H1 (cell line): Measurements from ENCODE around the gene ARHGEF7. TPM values are rescaled to one million over a fixed set of nuclear protein-coding genes. Genes with fewer than 3 reads are reported as not detected.

Experiments
- CTCF ChIA-PET: fragments of 300-600 bp; sonication (Branson Sonifier 250); formaldehyde crosslinking; loops from one replicate; lab custom pipeline; 2021; ENCODE audit not compliant: partially characterized antibody; lab: Charles Lee
- POLR2A ChIA-PET: fragments of 300-600 bp; sonication (Branson Sonifier 250); formaldehyde crosslinking; loops from one replicate; lab custom pipeline; 2021; ENCODE audit warnings: inconsistent platforms; ENCODE audit not compliant: partially characterized antibody; lab: Charles Lee
- DNase-seq, 2 experiments: peaks; one replicate each; pipeline versions ENCODE4 v3.0.0 to v3.0.0-alpha.2; 2010 to 2022; ENCODE audit warnings: low spot score in 2 of 2, low read depth in 1 of 2, mixed read lengths in 1 of 2
- FAIRE-seq: peaks from 2 replicates; lab custom pipeline; 2011; peaks lifted over from hg19 to GRCh38; lab: Jason Lieb, UNC
- H2AFZ ChIP-seq: 2 replicates; pipeline ENCODE4 v1.8.1; 2012; ENCODE audit warnings: low read length, inconsistent platforms
- H2AK5ac ChIP-seq: 2 replicates; pipeline ENCODE4 v1.6.1; 2013; ENCODE audit warnings: low read depth, low read length
- H2BK120ac ChIP-seq: replicated peaks from 2 replicates; pipeline ENCODE3; 2013; ENCODE audit warnings: low read depth, low read length, inconsistent platforms
- H2BK12ac ChIP-seq: 2 replicates; pipeline ENCODE4 v1.6.1; 2013; ENCODE audit warnings: low read depth, low read length
- H2BK15ac ChIP-seq: 2 replicates; pipeline ENCODE4 v1.6.1; 2013; ENCODE audit warnings: low read length
- H2BK20ac ChIP-seq: 2 replicates; pipeline ENCODE4 v1.6.1; 2013; ENCODE audit warnings: low read length
- H2BK5ac ChIP-seq: 2 replicates; pipeline ENCODE4 v1.6.1; 2013; ENCODE audit warnings: low read depth, low read length
- H3K14ac ChIP-seq: 2 replicates; pipeline ENCODE4 v1.6.1; 2013; ENCODE audit warnings: inconsistent platforms; ENCODE audit not compliant: insufficient read length
- H3K18ac ChIP-seq: 2 replicates; pipeline ENCODE4 v1.6.1; 2013; ENCODE audit warnings: low read length; ENCODE audit errors: extremely low read depth
- H3K23ac ChIP-seq: 2 replicates; pipeline ENCODE4 v1.6.1; 2013; ENCODE audit warnings: inconsistent platforms; ENCODE audit not compliant: insufficient read length
- H3K23me2 ChIP-seq: 2 replicates; pipeline ENCODE4 v1.6.1; 2013; ENCODE audit warnings: low read depth, low read length
- H3K27ac ChIP-seq: 2 replicates; pipeline ENCODE4 v1.6.1; 2011; ENCODE audit warnings: low read depth, low read length, inconsistent platforms
- H3K27me3 ChIP-seq, 4 experiments: replicated peaks in 1 of 4; 1 replicate in 1 of 4; 2 replicates in 3 of 4; pipeline versions ENCODE4 v1.6.1 to v1.8.1; 2011 to 2013; ENCODE audit warnings: low read length in 3 of 4, mild to moderate bottlenecking in 3 of 4, inconsistent platforms in 2 of 4, mixed read lengths in 2 of 4, moderate library complexity in 1 of 4; ENCODE audit not compliant: control insufficient read depth in 3 of 4, insufficient read depth in 3 of 4; ENCODE audit errors: extremely low read depth in 1 of 4
- H3K36me3 ChIP-seq, 4 experiments: 2 replicates each; pipeline versions ENCODE4 v1.6.1 to v1.8.1; 2011 to 2013; ENCODE audit warnings: mild to moderate bottlenecking in 4 of 4, low read length in 3 of 4, moderate library complexity in 2 of 4, control low read depth in 1 of 4, inconsistent platforms in 1 of 4; ENCODE audit not compliant: insufficient read depth in 4 of 4, control insufficient read depth in 2 of 4
- H3K4ac ChIP-seq: replicated peaks from 2 replicates; pipeline ENCODE3; 2013; ENCODE audit warnings: low read length, low read depth, mixed read lengths, inconsistent platforms; ENCODE audit not compliant: insufficient read length
- H3K4me1 ChIP-seq, 4 experiments: replicated peaks in 1 of 4; 1 replicate in 1 of 4; 2 replicates in 3 of 4; pipeline versions ENCODE4 v1.6.1 to v1.8.1; 2011 to 2013; ENCODE audit warnings: low read length in 3 of 4, inconsistent platforms in 2 of 4, mixed read lengths in 1 of 4; ENCODE audit not compliant: insufficient read depth in 4 of 4, control insufficient read depth in 3 of 4
- H3K4me2 ChIP-seq, 2 experiments: 2 replicates each; pipeline versions ENCODE4 v1.6.1 to v1.8.1; 2011 to 2013; ENCODE audit warnings: low read depth in 2 of 2, low read length in 2 of 2, control low read depth in 1 of 2, inconsistent platforms in 1 of 2, mild to moderate bottlenecking in 1 of 2; ENCODE audit not compliant: insufficient read depth in 1 of 2
- H3K4me3 ChIP-seq, 4 experiments: fragments of 200-600, 300-600 bp in 1 of 4; sonication (generic), shearing (Covaris generic), sonication (Bioruptor Twin) in 1 of 4; 2 replicates each; pipeline versions ENCODE4 v1.5.1 to v1.8.1; 2011 to 2016; ENCODE audit warnings: low read length in 4 of 4, low read depth in 3 of 4, control low read depth in 2 of 4, inconsistent platforms in 2 of 4, mild to moderate bottlenecking in 2 of 4, mixed read lengths in 1 of 4, moderate library complexity in 1 of 4; ENCODE audit not compliant: insufficient read depth in 2 of 4; ENCODE audit errors: extremely low read depth in 1 of 4
- H3K56ac ChIP-seq: replicated peaks from 2 replicates; pipeline ENCODE3; 2013; ENCODE audit warnings: low read depth, mild to moderate bottlenecking, mixed read lengths, low read length, inconsistent platforms; ENCODE audit not compliant: insufficient read length
- H3K79me1 ChIP-seq: 2 replicates; pipeline ENCODE4 v1.6.1; 2013; ENCODE audit warnings: low read depth, low read length, control low read depth
- H3K79me2 ChIP-seq, 2 experiments: 2 replicates each; pipeline versions ENCODE4 v1.6.1 to v1.8.1; 2012 to 2013; ENCODE audit warnings: low read length in 2 of 2, mild to moderate bottlenecking in 2 of 2, inconsistent platforms in 1 of 2; ENCODE audit not compliant: insufficient read depth in 2 of 2, control insufficient read depth in 1 of 2
- H3K9ac ChIP-seq, 4 experiments: replicated peaks in 1 of 4; 1 replicate in 1 of 4; 2 replicates in 3 of 4; pipeline versions ENCODE4 v1.6.1 to v1.8.1; 2011 to 2013; ENCODE audit warnings: low read depth in 3 of 4, low read length in 3 of 4, control low read depth in 2 of 4, mild to moderate bottlenecking in 2 of 4, moderate library complexity in 2 of 4, inconsistent platforms in 1 of 4; ENCODE audit errors: extremely low read depth in 1 of 4
- H3K9me3 ChIP-seq, 2 experiments: 2 replicates each; pipeline versions ENCODE4 v1.6.1 to v1.8.1; 2012 to 2013; ENCODE audit warnings: mild to moderate bottlenecking in 2 of 2, moderate library complexity in 2 of 2, control low read depth in 1 of 2, inconsistent platforms in 1 of 2, low read depth in 1 of 2, low read length in 1 of 2, mixed read lengths in 1 of 2; ENCODE audit not compliant: insufficient read depth in 2 of 2
- H4K20me1 ChIP-seq, 2 experiments: replicated peaks in 1 of 2; 2 replicates each; pipeline versions ENCODE3 to v1.8.1; 2011 to 2013; ENCODE audit warnings: inconsistent platforms in 2 of 2, low read length in 2 of 2, mild to moderate bottlenecking in 1 of 2; ENCODE audit not compliant: insufficient read depth in 2 of 2, control insufficient read depth in 1 of 2
- H4K5ac ChIP-seq: 2 replicates; pipeline ENCODE4 v1.6.1; 2013; ENCODE audit warnings: low read length, low read depth, mixed read lengths, inconsistent platforms; ENCODE audit not compliant: insufficient read length
- H4K8ac ChIP-seq: 2 replicates; pipeline ENCODE4 v1.8.0; 2013; ENCODE audit warnings: mild to moderate bottlenecking, moderate library complexity, low read length, inconsistent platforms; ENCODE audit not compliant: insufficient read depth; ENCODE audit errors: extremely low read depth
- H4K91ac ChIP-seq: replicated peaks from 2 replicates; pipeline ENCODE3; 2013; ENCODE audit warnings: low read length, mixed read lengths, inconsistent platforms; ENCODE audit not compliant: insufficient read length
- CBX8 ChIP-seq: fragments of 300-800, 300-1000 bp; sonication (generic); IDR thresholded peaks from 2 replicates; pipeline ENCODE4 v1.7.1; 2016; ENCODE audit warnings: low read depth, low read length, borderline replicate concordance
- JUND ChIP-seq: IDR thresholded peaks from 2 replicates; pipeline ENCODE4 v1.6.1; 2011; ENCODE audit warnings: mild to moderate bottlenecking, improper control_type of control experiment, low read length
- WGBS, 2 experiments: shearing (Covaris generic) in 1 of 2; methylation state at CpG; one replicate each; pipeline versions ENCODE4 v1.1.6 to v1.1.7; 2013 to 2015; ENCODE audit warnings: low lambda C conversion rate in 2 of 2, mixed read lengths in 2 of 2, inconsistent platforms in 1 of 2, low coverage in 1 of 2, missing lambda C conversion rate in 1 of 2; ENCODE audit not compliant: insufficient replicate concordance in 2 of 2, insufficient coverage in 1 of 2, insufficient read length in 1 of 2; ENCODE audit errors: extremely low coverage in 1 of 2, missing lambda C conversion rate in 1 of 2; 5-methylcytosine and 5-hydroxymethylcytosine counted together
- polyA plus RNA-seq, 7 experiments: library from polyadenylated mRNA; depleted of rRNA in 3 of 7; stranded (reverse) in 5 of 7; unstranded in 2 of 7; fragments of >200 nt in 5 of 7; fragments of 200-250 nt in 2 of 7; gene quantifications; 1 replicate in 5 of 7; 2 replicates in 1 of 7; 4 replicates in 1 of 7; pipeline versions ENCODE4 v1.2.1 to v1.2.3, GENCODE V29; 2011 to 2013; ENCODE audit warnings: missing spikeins in 2 of 7, mixed read lengths in 2 of 7
- total RNA-seq: library from RNA; stranded (reverse); fragmentation: NEBNext Ultra II Directional; extraction: Animal tissue kit (Norgen Biotek cat#: 25700); gene quantifications from 2 replicates; pipeline ENCODE4 v1.2.1, GENCODE V29; 2021

The ARHGEF7 gene
- total and polyA plus RNA-seq, 2 of the 8 experiments (the other 6 are each of a cell fraction or from before 2014, with no cell fraction given) = 26.2 to 56.5 TPM

DNA sequence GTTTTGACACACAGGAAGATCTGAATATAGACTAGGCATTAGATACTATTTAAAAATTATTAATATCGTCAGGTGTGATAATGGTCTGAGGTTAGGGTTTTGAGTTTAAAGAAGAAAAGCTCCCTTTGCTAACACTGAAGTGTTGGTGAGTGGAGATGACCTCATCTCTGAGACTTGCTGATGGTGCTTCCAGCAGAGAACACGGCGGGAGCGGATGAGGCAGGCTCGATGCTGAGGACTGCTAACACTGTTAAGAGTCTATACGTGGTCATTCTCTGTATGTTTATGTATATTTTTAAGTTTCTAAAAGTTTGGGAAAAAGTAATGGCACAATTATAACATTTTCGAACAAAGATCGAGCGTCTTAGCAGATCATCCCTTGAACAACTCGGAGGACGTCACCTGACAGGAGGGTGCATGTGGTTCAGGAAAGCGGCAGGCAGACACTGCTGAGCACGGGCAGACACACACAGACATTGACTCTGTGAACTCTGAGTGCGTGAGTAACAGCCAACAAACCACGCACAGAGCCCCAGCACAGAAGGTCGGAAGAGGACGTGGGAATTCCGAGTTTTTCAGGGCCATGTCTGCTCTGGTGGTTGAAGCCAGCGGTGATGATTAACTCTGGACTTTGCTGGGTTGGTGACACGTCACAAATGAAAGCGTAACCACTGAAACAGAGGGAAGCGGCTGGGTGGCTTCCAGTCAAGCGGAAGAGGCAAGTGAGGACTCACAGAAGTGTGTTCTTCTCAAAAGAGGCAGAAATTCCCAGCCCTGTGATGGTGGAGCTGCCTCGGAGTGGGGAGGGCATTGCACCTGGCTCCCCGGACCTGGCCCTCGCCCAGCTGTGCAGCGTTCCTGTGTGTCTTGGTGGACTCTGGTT lies 113.4 kb downstream of the ARHGEF7 start:
- no peak overlapping the region for H2BK120ac ChIP-seq
- H2BK12ac ChIP-seq = no peak overlapping the region
- peaks cover 5 to 70% of the 10 kb centered on the region in 2 experiments; a peak in 3 of 4 replicates for H3K79me2 ChIP-seq
- no peaks in the 10 kb centered on the region for H3K23me2 ChIP-seq
- no peak overlapping the region for H4K8ac ChIP-seq
- peak overlapping the region; percentile 33 for H3K4ac ChIP-seq
- H4K91ac ChIP-seq = no peak overlapping the region
- H3K27me3 ChIP-seq = no peaks in the 10 kb centered on the region
- no peak overlapping the region for H3K23ac ChIP-seq
- no peak overlapping the region for H3K14ac ChIP-seq
- peak; percentile 34; the same call in 1 of the 2 replicates for TF ChIP-seq JUND
- no peak for TF ChIP-seq CBX8
- POLR2A ChIA-PET = no interaction called here
- DNase-seq = no peak
- H3K56ac ChIP-seq = no peak overlapping the region
- H3K18ac ChIP-seq = no peak overlapping the region
- no peak overlapping the region for H3K4me2 ChIP-seq
- WGBS, 2 experiments = 89% methylated on average over 27 of the region's 27 CpGs; no CpG with 5 or more reads in 1 of the 2 experiments
- no peak overlapping the region for H4K5ac ChIP-seq
- CTCF ChIA-PET = interaction anchor here (0.7 to 1.3 kb wide), 2 partner anchors 12 to 161 kb away, joined by 3 read pairs; no protein-coding TSS in a partner anchor
- no peak overlapping the region for H2AFZ ChIP-seq
- H2BK5ac ChIP-seq = no peak overlapping the region
- peaks cover 7 to 8% of the 10 kb centered on the region in 2 experiments for H4K20me1 ChIP-seq
- peaks cover 27% of the 10 kb centered on the region for H3K79me1 ChIP-seq
- no peak overlapping the region for H2BK15ac ChIP-seq
- no peak for FAIRE-seq
- H3K27ac ChIP-seq = no peak overlapping the region
- H2BK20ac ChIP-seq = no peak overlapping the region
- no peak overlapping the region for H3K4me3 ChIP-seq
- H3K9me3 ChIP-seq = no peaks in the 10 kb centered on the region
- peaks cover 0 to 4% (median 0%) of the 10 kb centered on the region in 4 experiments; a peak in 2 of 8 replicates for H3K36me3 ChIP-seq
- no peak overlapping the region; a peak in 2 of 7 replicates for H3K9ac ChIP-seq
- H3K4me1 ChIP-seq = peaks cover 0 to 9% (median 3%) of the 10 kb centered on the region in 4 experiments; a peak in 4 of 7 replicates
- H2AK5ac ChIP-seq = no peak overlapping the region
